HCT116 (cell line): Measurements from ENCODE around the gene MAPK8IP3. TPM values are rescaled to one million over a fixed set of nuclear protein-coding genes. Genes with fewer than 3 reads are reported as not detected.

Experiments
- ATAC-seq: fragments of 200-7000 bp; cut with Tn5 transposase; 2 replicates; pipeline ENCODE4 v1.9.1; 2020; ENCODE audit warnings: mild to moderate bottlenecking, moderate library complexity
- BruUV-seq: library from RNA; stranded (reverse); fragments of 400-500 nt; replicated peaks from 2 replicates; lab custom pipeline; 2021; lab: Mats Ljungman, UMichigan
- CTCF ChIA-PET: fragments of 300-600 bp; sonication (Branson Sonifier 250); formaldehyde crosslinking; loops from one replicate; lab custom pipeline; 2021; ENCODE audit warnings: antibody characterized with exemption; lab: Charles Lee
- POLR2A ChIA-PET: fragments of 300-600, 350-600 bp; sonication (Branson Sonifier 250); formaldehyde crosslinking; loops from one replicate; lab custom pipeline; 2021; ENCODE audit warnings: antibody characterized with exemption; lab: Charles Lee
- RAD21 ChIA-PET, 2 experiments: fragments of 300-600 bp; sonication (Branson Sonifier 250); formaldehyde crosslinking; loops; one replicate each; lab custom pipeline; 2023; ENCODE audit warnings: low total read pairs in 2 of 2; ENCODE audit not compliant: uncharacterized antibody in 2 of 2, unreplicated experiment in 2 of 2, low non-redundant PET in 1 of 2; lab: Charles Lee
- DNase-seq: peaks from one replicate; pipeline ENCODE4 v3.0.0-alpha.2; 2010; ENCODE audit warnings: low read depth, low spot score
- H2AFZ ChIP-seq: fragments of 200-600 bp; shearing (Covaris generic), sonication (generic); 2 replicates; pipeline ENCODE4 v1.6.1; 2017; ENCODE audit warnings: low read depth, mixed run types, mixed read lengths, antibody characterized with exemption, low read length; ENCODE audit not compliant: poor library complexity, severe bottlenecking
- H3K27ac ChIP-seq: 2 replicates; pipeline ENCODE4 v1.5.1; 2012; ENCODE audit warnings: low read depth, low read length
- H3K27me3 ChIP-seq: fragments of 200-600 bp; sonication (generic); 2 replicates; pipeline ENCODE4 v1.6.1; 2016; ENCODE audit warnings: mixed run types, low read length, mixed read lengths; ENCODE audit not compliant: insufficient read depth
- H3K36me3 ChIP-seq, 2 experiments: fragments of 200-500 bp in 1 of 2; fragments of 200-600 bp in 1 of 2; sonication (Bioruptor generic) in 1 of 2; sonication (generic) in 1 of 2; 2 replicates each; pipeline versions ENCODE4 v1.5.1 to v1.6.1; 2014 to 2016; ENCODE audit warnings: low read length in 2 of 2, inconsistent platforms in 1 of 2, mixed read lengths in 1 of 2, mixed run types in 1 of 2; ENCODE audit not compliant: insufficient read depth in 2 of 2, control insufficient read depth in 1 of 2
- H3K4me1 ChIP-seq, 2 experiments: fragments of 200-600 bp in 1 of 2; sonication (generic) in 1 of 2; 2 replicates each; pipeline versions ENCODE4 v1.5.1 to v1.6.1; 2012 to 2017; ENCODE audit warnings: low read length in 2 of 2, inconsistent platforms in 1 of 2, mild to moderate bottlenecking in 1 of 2, mixed read lengths in 1 of 2, mixed run types in 1 of 2, moderate library complexity in 1 of 2; ENCODE audit not compliant: insufficient read depth in 2 of 2, control insufficient read depth in 1 of 2
- H3K4me2 ChIP-seq: fragments of 200-600 bp; sonication (generic); 2 replicates; pipeline ENCODE4 v1.6.1; 2017; ENCODE audit warnings: mixed run types, low read length, mixed read lengths
- H3K4me3 ChIP-seq, 2 experiments: fragments of 200-600 bp in 1 of 2; sonication (generic) in 1 of 2; replicated peaks in 1 of 2; 2 replicates each; pipeline ENCODE4 v1.5.1; 2011 to 2016; ENCODE audit warnings: low read length in 2 of 2, control low read depth in 1 of 2, low read depth in 1 of 2, mild to moderate bottlenecking in 1 of 2, mixed read lengths in 1 of 2, mixed run types in 1 of 2
- H3K79me2 ChIP-seq: fragments of 200-600 bp; sonication (generic); 2 replicates; pipeline ENCODE4 v1.6.1; 2017; ENCODE audit warnings: mild to moderate bottlenecking, mixed run types, low read length, moderate library complexity, mixed read lengths; ENCODE audit not compliant: insufficient read depth
- H3K9ac ChIP-seq: fragments of 200-600 bp; sonication (generic); 2 replicates; pipeline ENCODE4 v1.6.1; 2016; ENCODE audit warnings: low read length, mixed read lengths
- H3K9me2 ChIP-seq: fragments of 200-600 bp; sonication (generic), shearing (Covaris generic); 2 replicates; pipeline ENCODE4 v1.6.1; 2017; ENCODE audit warnings: mixed run types, mild to moderate bottlenecking, moderate library complexity; ENCODE audit not compliant: insufficient read depth
- H3K9me3 ChIP-seq, 2 experiments: fragments of 200-500 bp in 1 of 2; fragments of 200-600 bp in 1 of 2; sonication (Bioruptor generic) in 1 of 2; sonication (generic) in 1 of 2; 2 replicates each; pipeline ENCODE4 v1.6.1; 2014 to 2017; ENCODE audit warnings: low read length in 2 of 2, mixed read lengths in 2 of 2, inconsistent platforms in 1 of 2, low read depth in 1 of 2, mild to moderate bottlenecking in 1 of 2, mixed run types in 1 of 2, moderate library complexity in 1 of 2; ENCODE audit not compliant: control insufficient read depth in 1 of 2, insufficient read depth in 1 of 2
- H4K20me1 ChIP-seq: fragments of 200-600 bp; sonication (generic), shearing (Covaris generic); 2 replicates; pipeline ENCODE4 v1.6.1; 2017; ENCODE audit warnings: mixed run types, mild to moderate bottlenecking, moderate library complexity; ENCODE audit not compliant: insufficient read depth
- CBX3 ChIP-seq: IDR thresholded peaks from 2 replicates; pipeline ENCODE4 v1.6.1; 2012; ENCODE audit warnings: low read depth
- EGR1 ChIP-seq: IDR thresholded peaks from 2 replicates; pipeline ENCODE4 v1.6.1; 2012; ENCODE audit warnings: low read depth
- ELF1 ChIP-seq: IDR thresholded peaks from 2 replicates; pipeline ENCODE4 v1.6.1; 2012; ENCODE audit warnings: low read depth, borderline replicate concordance
- EZH2 ChIP-seq: fragments of 200-600 bp; sonication (generic); IDR thresholded peaks from 2 replicates; pipeline ENCODE4 v1.6.1; 2017; ENCODE audit warnings: antibody characterized with exemption, mixed run types
- EZH2phosphoT487 ChIP-seq: fragments of 200-600 bp; IDR thresholded peaks from 2 replicates; pipeline ENCODE4 v1.6.1; 2018; ENCODE audit warnings: antibody characterized with exemption, borderline replicate concordance
- JUND ChIP-seq: IDR thresholded peaks from 2 replicates; pipeline ENCODE4 v1.6.1; 2012
- MAX ChIP-seq: IDR thresholded peaks from 2 replicates; pipeline ENCODE4 v1.6.1; 2012
- POLR2A ChIP-seq: IDR thresholded peaks from 2 replicates; pipeline ENCODE4 v1.7.0; 2011; ENCODE audit warnings: borderline replicate concordance; ENCODE audit not compliant: insufficient read depth, insufficient read length; ENCODE audit errors: extremely low read depth
- RAD21 ChIP-seq: IDR thresholded peaks from 2 replicates; pipeline ENCODE4 v1.6.1; 2012; ENCODE audit warnings: low read depth, mild to moderate bottlenecking
- SIN3A ChIP-seq: IDR thresholded peaks from 2 replicates; pipeline ENCODE4 v1.6.1; 2012; ENCODE audit warnings: low read depth
- SP1 ChIP-seq: IDR thresholded peaks from 2 replicates; pipeline ENCODE4 v1.6.1; 2012; ENCODE audit warnings: low read depth
- SRF ChIP-seq: IDR thresholded peaks from 2 replicates; pipeline ENCODE4 v1.6.1; 2012; ENCODE audit warnings: low read depth
- YY1 ChIP-seq: IDR thresholded peaks from 2 replicates; pipeline ENCODE4 v1.6.1; 2011; ENCODE audit warnings: low read length, low read depth, moderate library complexity, mild to moderate bottlenecking; ENCODE audit not compliant: insufficient replicate concordance; ENCODE audit errors: extremely low read depth
- ZBTB33 ChIP-seq: IDR thresholded peaks from 2 replicates; pipeline ENCODE4 v1.6.1; 2011; ENCODE audit warnings: mild to moderate bottlenecking, low read length, moderate library complexity; ENCODE audit not compliant: insufficient replicate concordance; ENCODE audit errors: extremely low read depth
- ZNF274 ChIP-seq: fragments of 200-500 bp; sonication (Bioruptor generic); IDR thresholded peaks from 2 replicates; pipeline ENCODE4 v1.6.1; 2014; ENCODE audit warnings: mild to moderate bottlenecking, low read depth, low read length, inconsistent platforms
- intact Hi-C: fragments of 100-400 bp; cut with micrococcal nuclease; formaldehyde crosslinking; loops from 2 replicates; pipeline ENCODE4 v1.10.0; 2022
- total RNA-seq: library from RNA; stranded (reverse); gene quantifications from one replicate; pipeline ENCODE4 v1.2.1, GENCODE V29; 2021; ENCODE audit not compliant: unreplicated experiment
- TF ChIP-seq, protein P1 (sequence below), 3 experiments: fragments of 200-600 bp in 1 of 3; sonication (generic) in 1 of 3; IDR thresholded peaks in 2 of 3; conservative IDR thresholded peaks in 1 of 3; 2 replicates each; pipeline ENCODE4 v1.5.1; 2012 to 2017; ENCODE audit warnings: low read depth in 2 of 3, low read length in 2 of 3, antibody characterized with exemption in 1 of 3, borderline replicate concordance in 1 of 3, control low read depth in 1 of 3, mild to moderate bottlenecking in 1 of 3, mixed read lengths in 1 of 3, mixed run types in 1 of 3, moderate library complexity in 1 of 3; ENCODE audit not compliant: insufficient read depth in 1 of 3
- TF ChIP-seq, protein P2 (sequence below): IDR thresholded peaks from 2 replicates; pipeline ENCODE4 v1.6.1; 2012

Gene MAPK8IP3
- total RNA-seq, 1 experiment from 2014 or later = 75.3 TPM

GRCh38 chr16:1788095-1788707 lies 82.2 kb downstream of the MAPK8IP3 start:
- ChIA-PET POLR2A (no interaction called here), RAD21 (no interaction called here), CTCF (no interaction called here)
- H3K4me2 ChIP-seq = no peak overlapping the region
- intact Hi-C loops = no loop called here
- H3K79me2 ChIP-seq = peaks cover 44% of the 10 kb centered on the region
- BruUV-seq = no TSS peak
- no peak for TF ChIP-seq ZBTB33
- no peak for TF ChIP-seq SP1
- no peak for TF ChIP-seq RAD21
- no peak for TF ChIP-seq CBX3
- no peak for TF ChIP-seq MAX
- TF ChIP-seq, protein P1, sequence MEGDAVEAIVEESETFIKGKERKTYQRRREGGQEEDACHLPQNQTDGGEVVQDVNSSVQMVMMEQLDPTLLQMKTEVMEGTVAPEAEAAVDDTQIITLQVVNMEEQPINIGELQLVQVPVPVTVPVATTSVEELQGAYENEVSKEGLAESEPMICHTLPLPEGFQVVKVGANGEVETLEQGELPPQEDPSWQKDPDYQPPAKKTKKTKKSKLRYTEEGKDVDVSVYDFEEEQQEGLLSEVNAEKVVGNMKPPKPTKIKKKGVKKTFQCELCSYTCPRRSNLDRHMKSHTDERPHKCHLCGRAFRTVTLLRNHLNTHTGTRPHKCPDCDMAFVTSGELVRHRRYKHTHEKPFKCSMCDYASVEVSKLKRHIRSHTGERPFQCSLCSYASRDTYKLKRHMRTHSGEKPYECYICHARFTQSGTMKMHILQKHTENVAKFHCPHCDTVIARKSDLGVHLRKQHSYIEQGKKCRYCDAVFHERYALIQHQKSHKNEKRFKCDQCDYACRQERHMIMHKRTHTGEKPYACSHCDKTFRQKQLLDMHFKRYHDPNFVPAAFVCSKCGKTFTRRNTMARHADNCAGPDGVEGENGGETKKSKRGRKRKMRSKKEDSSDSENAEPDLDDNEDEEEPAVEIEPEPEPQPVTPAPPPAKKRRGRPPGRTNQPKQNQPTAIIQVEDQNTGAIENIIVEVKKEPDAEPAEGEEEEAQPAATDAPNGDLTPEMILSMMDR (IDR thresholded peaks at IDR 0.05 in 2 of 3, conservative IDR thresholded peaks at IDR 0.05 in 1 of 3; ENCODE audit: borderline replicate concordance in 1 of 3, insufficient read depth in 1 of 3, low read depth in 2 of 3, low read length in 2 of 3) = no peak
- TF ChIP-seq POLR2A = no peak
- TF ChIP-seq, protein P2, sequence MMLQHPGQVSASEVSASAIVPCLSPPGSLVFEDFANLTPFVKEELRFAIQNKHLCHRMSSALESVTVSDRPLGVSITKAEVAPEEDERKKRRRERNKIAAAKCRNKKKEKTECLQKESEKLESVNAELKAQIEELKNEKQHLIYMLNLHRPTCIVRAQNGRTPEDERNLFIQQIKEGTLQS = no peak
- no peak for TF ChIP-seq EZH2phosphoT487
- TF ChIP-seq SIN3A = no peak
- no peak for TF ChIP-seq YY1
- TF ChIP-seq EGR1 = no peak
- no peak for TF ChIP-seq EZH2
- TF ChIP-seq ZNF274 = no peak
- TF ChIP-seq JUND = no peak
- TF ChIP-seq ELF1 = no peak
- TF ChIP-seq SRF = no peak
- no peak overlapping the region for H3K4me3 ChIP-seq
- H3K4me1 ChIP-seq = peaks cover 0 to 6% of the 10 kb centered on the region in 2 experiments; a peak in 2 of 4 replicates
- no peaks in the 10 kb centered on the region for H3K9me3 ChIP-seq
- H3K36me3 ChIP-seq = peaks cover 0 to 5% of the 10 kb centered on the region in 2 experiments; a peak in 2 of 4 replicates
- H3K27me3 ChIP-seq = no peaks in the 10 kb centered on the region
- no peak for DNase-seq
- H4K20me1 ChIP-seq = no peaks in the 10 kb centered on the region
- no peak overlapping the region for H3K27ac ChIP-seq
- H2AFZ ChIP-seq = no peak overlapping the region
- H3K9ac ChIP-seq = no peak overlapping the region
- ATAC-seq = no peak
- H3K9me2 ChIP-seq = no peaks in the 10 kb centered on the region
